Measurements from ENCODE around the gene ARF3.
"Not testable (repeated sequence)": the region's sequence is repeated elsewhere in the genome, so short reads cannot be mapped to it uniquely, and the experiment has no call there.

The ARF3 gene

GRCh38 chr12:48924617-48925303 lies 32.5 kb downstream of the ARF3 start:
- DNase-seq: no peak

DNA sequence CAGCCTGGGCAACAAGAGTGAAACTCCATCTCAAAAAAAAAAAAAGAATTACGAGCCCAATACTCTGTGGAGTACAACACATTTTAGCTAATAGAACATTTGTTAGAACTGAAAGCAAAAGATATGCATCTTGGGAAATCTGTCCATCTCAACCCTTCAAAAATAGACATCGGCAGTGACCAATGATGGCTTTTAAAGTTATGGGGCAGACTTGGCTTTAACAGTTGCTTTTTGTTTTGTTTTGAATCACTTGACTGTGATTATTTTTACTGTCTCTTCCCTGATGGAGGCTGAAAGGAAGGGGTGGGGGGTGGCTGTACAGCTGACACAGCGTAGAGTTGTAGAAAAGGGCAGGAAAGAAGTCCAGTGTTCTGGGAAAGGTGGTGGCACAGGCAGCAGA lies 34.2 kb downstream of the ARF3 start:
- no peak for DNase-seq

GRCh38 chr12:48917857-48918537 lies 39.3 kb downstream of the ARF3 start:
- DNase-seq: no peak

DNA sequence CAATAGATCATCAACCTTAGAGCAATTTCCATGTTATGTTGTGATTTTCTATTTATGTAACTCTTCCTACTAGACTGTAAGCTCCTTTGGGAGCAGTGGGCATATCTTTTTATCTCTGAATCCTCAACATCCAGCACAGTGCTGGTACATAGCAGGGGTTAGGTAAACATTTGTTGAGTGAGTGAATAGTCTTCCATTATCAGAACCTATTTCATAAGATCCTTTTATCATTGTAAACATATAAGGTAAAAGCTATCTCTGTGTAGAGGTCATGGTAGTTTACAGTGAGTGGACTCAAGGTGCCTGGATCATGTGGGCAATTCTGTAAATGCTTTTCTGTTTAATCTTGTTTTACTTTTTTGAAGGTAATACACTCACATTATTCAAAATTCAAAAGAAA lies 47.1 kb downstream of the ARF3 start:
- no peak for DNase-seq

DNA sequence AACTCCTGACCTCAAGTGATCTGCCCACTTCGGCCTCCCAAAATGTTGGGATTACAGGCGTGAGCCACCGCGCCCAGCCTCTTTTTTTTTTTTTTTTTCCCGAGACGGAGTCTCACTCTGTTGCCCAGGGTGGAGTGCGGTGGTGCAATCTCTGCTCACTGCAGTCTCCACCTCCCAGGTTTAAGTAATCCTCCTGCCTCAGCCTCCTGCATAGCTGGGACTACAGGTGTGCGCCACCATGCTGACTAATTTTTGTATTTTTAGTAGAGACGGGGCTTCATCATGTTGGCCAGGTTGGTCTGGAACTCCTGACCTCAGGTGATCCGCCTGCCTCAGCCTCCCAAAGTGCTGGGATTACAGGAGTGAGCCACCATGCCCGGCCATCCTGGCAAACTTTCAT lies 47.6 kb downstream of the ARF3 start:
- DNase-seq: not testable (repeated sequence)

- no peak for DNase-seq
These were observed 50.0 kb downstream of the ARF3 start for GRCh38 chr12:48907245-48907644.

DNA sequence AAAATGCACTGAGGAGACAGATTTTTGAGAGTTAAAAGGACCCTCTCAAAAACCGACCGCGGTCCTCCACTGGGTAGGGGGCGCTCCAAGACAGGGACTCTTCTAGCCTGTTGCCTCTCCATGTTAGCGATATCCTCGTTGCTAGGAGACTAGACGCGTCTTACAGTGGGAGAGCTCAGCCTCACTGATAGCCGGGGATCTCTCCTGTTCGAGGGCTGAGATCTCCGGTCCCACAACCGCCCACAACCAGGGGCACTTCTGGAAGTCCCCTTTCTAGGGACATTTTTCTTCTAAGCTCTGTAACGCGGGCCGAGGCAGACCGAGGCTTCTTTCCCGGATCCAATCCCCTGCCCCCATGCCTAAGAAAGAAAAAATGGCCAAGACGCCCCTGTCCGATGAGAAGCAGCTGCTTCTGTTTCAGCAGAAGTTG lies 53.3 kb downstream of the ARF3 start:
- peak; percentile 24 for DNase-seq

GRCh38 chr12:48903363-48903981 lies 53.8 kb downstream of the ARF3 start:
- no peak for DNase-seq

- DNase-seq: no peak
These were observed 56.0 kb downstream of the ARF3 start for GRCh38 chr12:48901278-48901677.

DNA sequence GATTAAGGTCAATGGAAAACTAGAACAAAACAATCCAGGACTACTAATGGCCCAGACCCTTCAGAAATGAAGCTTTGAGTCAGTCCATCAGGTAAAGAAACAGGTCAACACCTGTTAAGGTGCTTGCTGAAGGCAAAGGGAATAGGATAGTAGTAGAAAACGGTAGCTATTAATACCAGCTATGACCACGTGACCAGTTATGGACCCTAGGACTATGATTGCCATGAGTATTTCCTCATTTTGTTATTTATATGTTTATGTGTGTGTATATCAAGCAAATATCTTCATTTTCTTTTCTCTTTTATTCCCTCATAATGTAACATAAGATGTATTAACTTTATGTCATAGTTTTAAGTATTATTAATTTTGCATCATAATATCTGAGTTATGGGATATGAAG lies 57.6 kb downstream of the ARF3 start:
- DNase-seq: no peak

DNA sequence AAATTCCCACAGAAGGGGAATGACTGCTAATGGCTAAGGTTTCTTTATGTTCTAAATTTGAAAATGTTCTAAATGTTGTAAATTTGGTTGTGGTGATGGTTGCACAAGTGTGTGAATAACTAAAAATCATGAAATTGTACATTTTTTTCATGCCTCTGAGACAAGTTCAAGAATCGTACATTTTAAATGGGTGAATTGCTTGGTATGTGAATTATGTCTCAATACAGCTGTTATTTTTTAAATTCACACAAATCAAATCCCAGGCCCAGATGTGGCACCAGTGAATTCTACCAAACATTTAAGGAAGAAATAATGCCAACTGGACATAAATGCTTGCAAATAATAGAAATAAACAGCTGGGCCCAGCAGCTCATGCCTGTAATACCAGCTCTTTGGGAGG lies 63.0 kb downstream of the ARF3 start:
- no peak for DNase-seq

DNA sequence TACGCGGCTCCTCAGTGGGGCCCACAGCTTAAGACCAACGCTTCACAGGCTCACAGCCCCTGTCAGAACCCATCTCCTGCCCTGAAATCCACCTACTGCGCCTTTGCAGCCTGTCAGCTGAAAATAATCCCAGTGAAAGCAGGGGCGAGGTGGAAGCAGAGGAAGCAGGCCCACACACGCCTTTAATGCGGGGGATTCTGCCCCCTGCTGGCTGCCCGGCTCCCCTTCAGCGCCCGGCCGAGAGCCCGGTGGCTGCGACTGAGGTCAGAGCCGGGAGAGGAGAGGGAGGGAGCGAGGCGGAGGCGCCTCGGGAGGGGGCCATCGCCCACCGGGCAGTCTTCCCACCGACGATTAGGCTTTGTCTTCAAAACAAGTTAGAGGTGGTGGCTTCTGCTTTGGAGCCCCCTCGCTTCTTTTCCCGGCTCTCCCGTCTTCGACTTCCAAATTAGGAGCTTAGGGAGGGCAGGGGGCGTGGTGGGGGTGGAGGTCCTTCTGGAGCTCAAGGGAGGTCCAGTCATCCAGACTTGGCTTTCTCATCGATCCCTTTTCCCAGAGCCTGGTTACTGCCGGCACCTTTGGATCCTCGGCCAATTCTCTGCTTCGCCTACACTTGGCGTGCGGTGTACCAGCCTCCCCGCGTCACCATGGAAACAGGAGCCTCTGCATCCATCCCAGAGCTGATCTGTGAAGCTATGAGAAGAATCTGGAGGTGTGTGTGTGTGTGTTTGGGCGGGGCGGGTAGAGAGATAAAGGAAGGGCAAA lies 66.4 kb downstream of the ARF3 start:
- DNase-seq: peak; percentile 59

DNA sequence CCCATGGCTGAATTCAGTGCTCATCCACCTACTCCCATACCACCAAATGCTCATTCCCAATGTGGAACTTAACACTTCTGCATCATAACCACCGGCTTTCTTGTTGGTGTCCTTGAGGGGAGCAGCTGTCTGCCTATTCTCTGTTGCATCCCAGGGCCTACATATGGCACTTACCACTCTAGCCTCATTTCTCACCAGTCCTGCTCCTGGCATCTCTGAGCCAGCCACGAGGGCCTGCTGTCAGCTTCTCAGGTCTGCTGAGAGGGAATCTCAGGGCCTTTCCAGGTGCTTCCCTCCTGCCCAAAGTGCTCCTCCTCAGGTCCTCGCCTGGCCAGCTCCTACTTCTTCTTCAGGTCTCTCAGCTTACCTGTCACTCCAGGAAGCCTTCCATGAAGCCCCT lies 67.6 kb downstream of the ARF3 start:
- DNase-seq: no peak

All from NCI-H1694 treated with DMSO at 0.1 percent for 48 hours (cell line).